RWPE2 (cell line): Measurements from ENCODE around the gene ALPI.
"Not testable (repeated sequence)": the region's sequence is repeated elsewhere in the genome, so short reads cannot be mapped to it uniquely, and the experiment has no call there.

Experiments used
- ATAC-seq: fragments of 200-7000 bp; cut with Tn5 transposase; 3 replicates; pipeline ENCODE4 v1.9.1; 2021; ENCODE audit warnings: low read depth
- DNase-seq: peaks from one replicate; pipeline ENCODE4 v3.0.0-alpha.2; 2020; ENCODE audit warnings: low spot score
- H3K27ac ChIP-seq: fragments of 450-650 bp; 2 replicates; pipeline ENCODE4 v1.5.1; 2017; ENCODE audit warnings: mild to moderate bottlenecking; ENCODE audit not compliant: poor library complexity, severe bottlenecking
- H3K27me3 ChIP-seq: fragments of 250-450 bp; sonication (Bioruptor Pico); 2 replicates; pipeline ENCODE4 v1.5.1; 2021; ENCODE audit warnings: mild to moderate bottlenecking, moderate library complexity; ENCODE audit not compliant: insufficient read depth, poor library complexity, severe bottlenecking
- H3K36me3 ChIP-seq: fragments of 250-450 bp; sonication (Bioruptor Pico); 2 replicates; pipeline ENCODE4 v1.5.1; 2020; ENCODE audit warnings: low read depth, mild to moderate bottlenecking, moderate library complexity
- H3K4me1 ChIP-seq: fragments of 250-450 bp; sonication (Bioruptor Pico); 2 replicates; pipeline ENCODE4 v1.5.1; 2021; ENCODE audit warnings: mild to moderate bottlenecking, moderate library complexity; ENCODE audit not compliant: insufficient read depth, poor library complexity, severe bottlenecking
- H3K4me3 ChIP-seq: fragments of 250-450 bp; sonication (Bioruptor Pico); 2 replicates; pipeline ENCODE4 v1.5.1; 2021; ENCODE audit warnings: mild to moderate bottlenecking, moderate library complexity; ENCODE audit not compliant: severe bottlenecking
- H3K9me3 ChIP-seq: fragments of 250-450 bp; sonication (Bioruptor Pico); 2 replicates; pipeline ENCODE4 v1.5.1; 2021; ENCODE audit warnings: mild to moderate bottlenecking, moderate library complexity; ENCODE audit not compliant: severe bottlenecking
- TF ChIP-seq, protein P1 (sequence below): fragments of 450-650 bp; IDR thresholded peaks from one replicate; pipeline ENCODE4 v1.5.1; 2017; ENCODE audit warnings: mild to moderate bottlenecking, moderate library complexity; ENCODE audit not compliant: poor library complexity, severe bottlenecking

The ALPI gene

DNA sequence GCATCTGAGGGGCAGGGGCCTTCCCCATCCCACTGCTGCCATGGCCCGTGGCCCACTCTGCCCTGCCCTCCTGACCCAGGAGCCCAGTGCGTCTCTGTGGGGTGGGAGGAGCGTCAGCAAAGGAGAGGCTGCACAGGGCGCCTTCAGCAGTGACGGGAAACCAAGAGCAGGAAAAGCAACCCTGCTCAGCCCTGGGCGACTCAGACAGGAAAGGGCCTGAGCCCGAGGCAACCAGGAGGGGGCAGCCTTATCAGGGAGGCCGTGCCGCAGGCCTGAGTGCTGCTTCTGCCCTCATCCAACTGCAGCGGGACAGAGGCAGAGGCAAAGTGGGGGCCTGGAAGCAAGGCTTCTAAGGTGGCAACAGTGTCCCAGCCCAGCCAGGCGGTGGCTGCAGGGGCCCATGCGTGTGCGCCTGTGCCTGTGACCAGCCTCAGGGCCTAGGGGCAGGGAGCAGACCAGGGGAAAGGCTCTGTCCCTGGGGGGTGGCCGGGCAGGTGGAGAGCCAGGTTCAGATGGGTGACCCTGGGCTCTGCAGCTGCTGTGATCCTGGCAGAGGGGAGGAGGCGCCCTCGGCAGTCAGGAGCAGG lies 23.3 kb upstream of the ALPI start:
- Histone ChIP-seq H3K27me3 (no peaks in the 10 kb centered on the region), H3K27ac (no peak overlapping the region), H3K4me3 (no peak overlapping the region), H3K36me3 (no peaks in the 10 kb centered on the region), H3K4me1 (no peaks in the 10 kb centered on the region), H3K9me3 (no peaks in the 10 kb centered on the region)
- DNase-seq: peak; percentile 35
- no peak for ATAC-seq
- TF ChIP-seq, protein P1, sequence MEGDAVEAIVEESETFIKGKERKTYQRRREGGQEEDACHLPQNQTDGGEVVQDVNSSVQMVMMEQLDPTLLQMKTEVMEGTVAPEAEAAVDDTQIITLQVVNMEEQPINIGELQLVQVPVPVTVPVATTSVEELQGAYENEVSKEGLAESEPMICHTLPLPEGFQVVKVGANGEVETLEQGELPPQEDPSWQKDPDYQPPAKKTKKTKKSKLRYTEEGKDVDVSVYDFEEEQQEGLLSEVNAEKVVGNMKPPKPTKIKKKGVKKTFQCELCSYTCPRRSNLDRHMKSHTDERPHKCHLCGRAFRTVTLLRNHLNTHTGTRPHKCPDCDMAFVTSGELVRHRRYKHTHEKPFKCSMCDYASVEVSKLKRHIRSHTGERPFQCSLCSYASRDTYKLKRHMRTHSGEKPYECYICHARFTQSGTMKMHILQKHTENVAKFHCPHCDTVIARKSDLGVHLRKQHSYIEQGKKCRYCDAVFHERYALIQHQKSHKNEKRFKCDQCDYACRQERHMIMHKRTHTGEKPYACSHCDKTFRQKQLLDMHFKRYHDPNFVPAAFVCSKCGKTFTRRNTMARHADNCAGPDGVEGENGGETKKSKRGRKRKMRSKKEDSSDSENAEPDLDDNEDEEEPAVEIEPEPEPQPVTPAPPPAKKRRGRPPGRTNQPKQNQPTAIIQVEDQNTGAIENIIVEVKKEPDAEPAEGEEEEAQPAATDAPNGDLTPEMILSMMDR: no peak

DNA sequence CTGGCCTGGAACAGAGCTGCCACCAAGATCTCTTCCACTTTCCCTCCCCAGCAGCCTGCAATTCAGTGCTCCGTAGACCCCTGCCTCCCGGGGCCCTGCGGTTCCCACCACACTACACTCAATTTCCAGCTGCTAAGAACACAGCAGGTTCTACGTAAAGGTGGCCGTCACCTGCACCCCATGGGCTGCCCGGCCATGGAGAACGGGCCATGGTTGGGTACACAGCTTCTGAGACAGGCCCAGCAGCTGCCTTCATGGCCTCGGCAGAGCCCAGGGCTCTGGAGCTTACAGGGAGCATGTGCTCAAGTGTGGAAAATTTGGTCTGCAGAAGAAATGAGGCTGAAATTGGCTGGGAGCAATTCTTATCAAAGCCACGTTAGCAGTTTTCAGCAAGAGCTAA lies 22.3 kb upstream of the ALPI start:
- not testable (repeated sequence) for H3K36me3 ChIP-seq, H3K27me3 ChIP-seq, H3K9me3 ChIP-seq, H3K27ac ChIP-seq, DNase-seq, ATAC-seq, H3K4me1 ChIP-seq, H3K4me3 ChIP-seq

DNA sequence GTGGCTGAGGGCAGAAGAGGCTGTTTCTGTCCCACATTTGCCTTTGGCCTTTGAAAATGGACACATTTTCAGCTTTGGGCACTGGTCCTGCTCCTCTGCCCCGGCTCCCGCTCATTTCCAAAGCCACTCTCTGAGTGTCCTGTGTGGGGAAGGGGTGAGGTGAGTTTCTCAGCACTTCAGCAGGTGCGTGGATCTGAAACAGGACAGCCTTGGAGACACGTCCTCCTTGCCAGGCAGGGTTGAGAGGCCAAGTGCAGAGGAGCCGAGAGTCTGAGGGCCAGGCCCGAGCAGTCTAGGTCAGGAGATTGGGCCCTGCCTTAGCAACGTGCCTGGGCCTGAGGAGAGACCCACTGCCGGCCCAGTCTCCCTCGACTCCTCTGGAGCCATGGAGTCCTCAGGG lies 21.9 kb upstream of the ALPI start:
- ATAC-seq: no peak
- Histone ChIP-seq H3K4me3 (no peak overlapping the region), H3K27ac (no peak overlapping the region), H3K27me3 (no peaks in the 10 kb centered on the region), H3K36me3 (no peaks in the 10 kb centered on the region), H3K9me3 (no peaks in the 10 kb centered on the region), H3K4me1 (no peaks in the 10 kb centered on the region)
- TF ChIP-seq, protein P1: no peak
- DNase-seq: peak; percentile 46

DNA sequence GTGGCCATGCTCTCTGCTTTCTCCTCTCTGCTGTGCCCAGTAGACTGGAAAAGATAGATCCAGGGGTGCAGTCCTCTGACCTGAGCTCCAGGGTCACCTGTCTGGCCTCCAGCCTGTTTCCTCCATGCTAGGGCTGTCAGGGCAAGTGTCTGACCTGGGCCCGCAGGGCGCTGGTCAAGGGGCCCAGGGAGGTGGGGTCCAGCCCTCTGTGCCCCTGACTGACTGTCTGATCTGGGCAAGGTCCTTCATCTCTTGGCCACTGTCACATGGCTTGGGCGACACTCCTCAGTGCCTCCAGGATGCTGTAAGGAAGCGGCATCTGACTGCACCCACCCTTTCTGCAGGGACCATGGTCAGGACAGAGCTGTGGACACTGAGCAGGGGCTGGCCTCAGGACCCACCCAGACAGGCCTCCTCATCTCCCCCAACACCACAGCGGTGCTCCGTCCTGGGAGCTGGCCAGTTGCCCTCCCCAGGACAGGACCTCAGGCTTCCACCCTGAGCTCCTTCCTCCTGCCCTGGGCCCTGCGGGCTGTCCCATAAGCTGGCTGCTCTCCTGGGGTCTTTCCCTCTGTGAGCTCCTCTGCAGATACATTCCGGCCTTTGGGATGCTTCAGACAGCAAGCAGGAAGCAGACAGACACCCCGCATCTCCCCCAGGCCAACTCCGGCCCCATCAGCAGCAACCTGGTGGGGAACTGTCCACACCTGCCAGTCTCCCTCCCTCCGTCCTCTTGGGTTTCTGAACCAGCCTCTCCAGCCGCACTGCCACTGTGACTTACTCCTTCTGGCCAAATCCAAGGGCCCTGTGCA lies 21.2 kb upstream of the ALPI start:
- ATAC-seq (no peak), DNase-seq (peak; percentile 35)
- TF ChIP-seq, protein P1: no peak
- Histone ChIP-seq H3K4me1 (no peaks in the 10 kb centered on the region), H3K9me3 (no peaks in the 10 kb centered on the region), H3K4me3 (no peak overlapping the region), H3K36me3 (no peaks in the 10 kb centered on the region), H3K27me3 (no peaks in the 10 kb centered on the region), H3K27ac (no peak overlapping the region)

DNA sequence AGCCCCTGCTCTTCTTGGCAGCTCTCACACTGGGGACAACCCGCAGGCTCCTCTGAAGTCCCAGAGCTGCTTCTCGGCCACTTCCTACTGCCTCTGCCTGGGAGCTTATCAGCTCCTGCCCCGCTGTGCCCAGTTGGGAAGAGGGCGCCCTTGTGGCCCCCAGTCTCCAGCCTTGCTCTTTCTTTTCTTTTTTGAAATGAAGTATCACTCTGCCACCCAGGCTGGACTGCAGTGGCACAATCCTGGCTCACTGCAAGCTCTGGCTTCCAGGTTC lies 20.6 kb upstream of the ALPI start:
- Histone ChIP-seq H3K36me3 (no peaks in the 10 kb centered on the region), H3K4me1 (no peaks in the 10 kb centered on the region), H3K27me3 (no peaks in the 10 kb centered on the region), H3K9me3 (no peaks in the 10 kb centered on the region), H3K4me3 (no peak overlapping the region), H3K27ac (no peak overlapping the region)
- TF ChIP-seq, protein P1: no peak
- ATAC-seq (no peak), DNase-seq (no peak)
